ENCODE data around the gene ST8SIA4. TPM values are rescaled to one million over a fixed set of nuclear protein-coding genes. Genes with fewer than 3 reads are reported as not detected.
A peak's percentile ranks its signal among the peaks of the same experiment; 100 is the strongest.

Gene ST8SIA4
- total and polyA plus RNA-seq, 2 donors (not counting 1 experiment from before 2014, with no cell fraction given), result 9.5 to 42.6 TPM

GRCh38 chr5:100800562-100800961, 102.5 kb downstream of the ST8SIA4 start:
- Histone ChIP-seq H2AFZ (ENCODE audit: insufficient read depth, low read depth, low read length, poor library complexity, severe bottlenecking) (no peak overlapping the region), H3K79me2 (ENCODE audit: control insufficient read depth, insufficient read depth, low read length) (no peaks in the 10 kb centered on the region), H3K9ac (ENCODE audit: low read length) (no peak overlapping the region), H3K36me3 (replicated peaks in 1 of 2; ENCODE audit: control extremely low read depth in 1 of 2, control insufficient read depth in 1 of 2, extremely low read depth in 1 of 2, insufficient read depth in 2 of 2, low read length in 1 of 2) (no peaks in the 10 kb centered on the region), H3K27me3 (replicated peaks in 1 of 4; ENCODE audit: control extremely low read depth in 1 of 4, control insufficient read depth in 3 of 4, insufficient read depth in 4 of 4, low read length in 3 of 4) (no peaks in the 10 kb centered on the region), H3K9me3 (ENCODE audit: control extremely low read depth in 1 of 3, control insufficient read depth in 2 of 3, insufficient read depth in 1 of 3, low read length in 2 of 3) (peaks cover 0 to 7% (median 0%) of the 10 kb centered on the region in 3 donors), H3K4me1 (ENCODE audit: control insufficient read depth in 2 of 2, insufficient read depth in 2 of 2, low read length in 2 of 2) (peaks cover 0 to 9% of the 10 kb centered on the region in 2 donors), H3K4me2 (replicated peaks; ENCODE audit: low read depth, low read length, poor library complexity, severe bottlenecking) (peak overlapping the region; percentile 3), H4K20me1 (ENCODE audit: control insufficient read depth, insufficient read depth, low read length, poor library complexity, severe bottlenecking) (no peaks in the 10 kb centered on the region), H3K27ac (ENCODE audit: low read length in 2 of 2) (no peak overlapping the region), H3K4me3 (ENCODE audit: control extremely low read depth in 1 of 5, extremely low read depth in 1 of 5, insufficient read depth in 1 of 5, low read depth in 2 of 5, low read length in 4 of 5) (no peak overlapping the region)
- CTCF ChIA-PET, result interaction anchor here (1.5 to 1.8 kb wide), 2 partner anchors 100 to 103 kb away, joined by 4 read pairs; partner anchors contain the start of gene ST8SIA4
- ATAC-seq (ENCODE audit: low read depth) (peak; percentile 60), DNase-seq (peak; percentile 28)
- TF ChIP-seq, protein P1, sequence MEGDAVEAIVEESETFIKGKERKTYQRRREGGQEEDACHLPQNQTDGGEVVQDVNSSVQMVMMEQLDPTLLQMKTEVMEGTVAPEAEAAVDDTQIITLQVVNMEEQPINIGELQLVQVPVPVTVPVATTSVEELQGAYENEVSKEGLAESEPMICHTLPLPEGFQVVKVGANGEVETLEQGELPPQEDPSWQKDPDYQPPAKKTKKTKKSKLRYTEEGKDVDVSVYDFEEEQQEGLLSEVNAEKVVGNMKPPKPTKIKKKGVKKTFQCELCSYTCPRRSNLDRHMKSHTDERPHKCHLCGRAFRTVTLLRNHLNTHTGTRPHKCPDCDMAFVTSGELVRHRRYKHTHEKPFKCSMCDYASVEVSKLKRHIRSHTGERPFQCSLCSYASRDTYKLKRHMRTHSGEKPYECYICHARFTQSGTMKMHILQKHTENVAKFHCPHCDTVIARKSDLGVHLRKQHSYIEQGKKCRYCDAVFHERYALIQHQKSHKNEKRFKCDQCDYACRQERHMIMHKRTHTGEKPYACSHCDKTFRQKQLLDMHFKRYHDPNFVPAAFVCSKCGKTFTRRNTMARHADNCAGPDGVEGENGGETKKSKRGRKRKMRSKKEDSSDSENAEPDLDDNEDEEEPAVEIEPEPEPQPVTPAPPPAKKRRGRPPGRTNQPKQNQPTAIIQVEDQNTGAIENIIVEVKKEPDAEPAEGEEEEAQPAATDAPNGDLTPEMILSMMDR (IDR thresholded peaks at IDR 0.05), result no peak
- TF ChIP-seq EZH2 (IDR thresholded peaks at IDR 0.05; ENCODE audit: borderline replicate concordance, insufficient read depth, low read depth, low read length, poor library complexity, severe bottlenecking), result no peak
- H3K9me3 Mint-ChIP-seq (ENCODE audit: insufficient read depth), result peaks cover 6% of the 10 kb centered on the region
- no peaks in the 10 kb centered on the region for H3K27me3 Mint-ChIP-seq
- peak overlapping the region; percentile 11 for H3K4me3 Mint-ChIP-seq
- POLR2A ChIA-PET, result no interaction called here
- H3K27ac Mint-ChIP-seq, result no peak overlapping the region
- WGBS (ENCODE audit: insufficient coverage), result 50% methylated on average over 2 of the region's 5 CpGs
- intact Hi-C loops (cut with micrococcal nuclease), result loop anchor here (5.0 kb wide), 1 partner anchor 43 kb away; no protein-coding TSS in a partner anchor
- H3K4me1 Mint-ChIP-seq, result peaks cover 20% of the 10 kb centered on the region

- H3K4me3 Mint-ChIP-seq, result no peak overlapping the region
- H3K79me2 ChIP-seq (ENCODE audit: control insufficient read depth, insufficient read depth, low read length), result no peaks in the 10 kb centered on the region
- TF ChIP-seq, protein P1 (IDR thresholded peaks at IDR 0.05), result no peak
- TF ChIP-seq EZH2 (IDR thresholded peaks at IDR 0.05; ENCODE audit: borderline replicate concordance, insufficient read depth, low read depth, low read length, poor library complexity, severe bottlenecking), result no peak
- no peak overlapping the region for H3K9ac ChIP-seq (ENCODE audit: low read length)
- H3K9me3 Mint-ChIP-seq (ENCODE audit: insufficient read depth), result peaks cover 6% of the 10 kb centered on the region
- H3K9me3 ChIP-seq (ENCODE audit: control extremely low read depth in 1 of 3, control insufficient read depth in 2 of 3, insufficient read depth in 1 of 3, low read length in 2 of 3), result peaks cover 0 to 16% (median 9%) of the 10 kb centered on the region in 3 donors
- no peak overlapping the region for H3K4me2 ChIP-seq (replicated peaks; ENCODE audit: low read depth, low read length, poor library complexity, severe bottlenecking)
- H3K27ac Mint-ChIP-seq, result no peak overlapping the region
- peaks cover 0 to 9% of the 10 kb centered on the region in 2 donors for H3K4me1 ChIP-seq (ENCODE audit: control insufficient read depth in 2 of 2, insufficient read depth in 2 of 2, low read length in 2 of 2)
- WGBS (ENCODE audit: insufficient coverage), result 95% methylated on average over 2 of the region's 2 CpGs
- H3K4me3 ChIP-seq (ENCODE audit: control extremely low read depth in 1 of 5, extremely low read depth in 1 of 5, insufficient read depth in 1 of 5, low read depth in 2 of 5, low read length in 4 of 5), result no peak overlapping the region
- ChIA-PET POLR2A (no interaction called here), CTCF (no interaction called here)
- no peak overlapping the region for H3K27ac ChIP-seq (ENCODE audit: low read length in 2 of 2)
- no peaks in the 10 kb centered on the region for H3K27me3 ChIP-seq (replicated peaks in 1 of 4; ENCODE audit: control extremely low read depth in 1 of 4, control insufficient read depth in 3 of 4, insufficient read depth in 4 of 4, low read length in 3 of 4)
- intact Hi-C loops (cut with micrococcal nuclease), result no loop called here
- H3K4me1 Mint-ChIP-seq, result peaks cover 20% of the 10 kb centered on the region
- H3K27me3 Mint-ChIP-seq, result no peaks in the 10 kb centered on the region
- ATAC-seq (ENCODE audit: low read depth), result no peak
- no peaks in the 10 kb centered on the region for H3K36me3 ChIP-seq (replicated peaks in 1 of 2; ENCODE audit: control extremely low read depth in 1 of 2, control insufficient read depth in 1 of 2, extremely low read depth in 1 of 2, insufficient read depth in 2 of 2, low read length in 1 of 2)
- DNase-seq, result no peak
- H2AFZ ChIP-seq (ENCODE audit: insufficient read depth, low read depth, low read length, poor library complexity, severe bottlenecking), result no peak overlapping the region
- no peaks in the 10 kb centered on the region for H4K20me1 ChIP-seq (ENCODE audit: control insufficient read depth, insufficient read depth, low read length, poor library complexity, severe bottlenecking)
Measured at GRCh38 chr5:100799166-100799565, 103.9 kb downstream of the ST8SIA4 start.

All from B cell (primary cell).